CD4-positive, alpha-beta T cell treated with Interleukin-15 for 1 hour (primary cell): ENCODE results near the gene LRRC8E.
"Not testable (repeated sequence)": the region's sequence is repeated elsewhere in the genome, so short reads cannot be mapped to it uniquely, and the experiment has no call there.

Source experiments
- DNase-seq: peaks from one replicate; pipeline ENCODE4 v3.0.0-alpha.2; 2020

Gene LRRC8E

GRCh38 chr19:7921967-7922835 is 33.9 kb downstream of the LRRC8E start:
- no peak for DNase-seq

DNA sequence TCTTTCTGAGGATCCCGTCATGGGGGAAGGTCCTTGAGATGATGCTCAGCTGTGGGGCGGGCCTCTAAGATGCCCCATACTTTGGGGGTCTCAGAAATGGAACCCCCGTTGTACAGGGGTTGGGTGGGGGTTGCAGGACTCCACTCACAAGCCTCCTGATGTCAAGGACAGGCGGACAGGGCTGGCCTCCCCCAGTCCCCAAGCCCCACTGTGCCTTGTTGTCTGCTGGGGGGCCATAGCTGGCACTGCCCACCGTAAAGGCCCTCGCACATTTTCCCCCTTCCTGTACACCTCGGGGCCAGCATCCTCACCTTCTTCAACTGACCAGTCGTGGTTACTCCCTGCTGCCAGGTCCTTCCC is 34.5 kb downstream of the LRRC8E start:
- no peak for DNase-seq

DNA sequence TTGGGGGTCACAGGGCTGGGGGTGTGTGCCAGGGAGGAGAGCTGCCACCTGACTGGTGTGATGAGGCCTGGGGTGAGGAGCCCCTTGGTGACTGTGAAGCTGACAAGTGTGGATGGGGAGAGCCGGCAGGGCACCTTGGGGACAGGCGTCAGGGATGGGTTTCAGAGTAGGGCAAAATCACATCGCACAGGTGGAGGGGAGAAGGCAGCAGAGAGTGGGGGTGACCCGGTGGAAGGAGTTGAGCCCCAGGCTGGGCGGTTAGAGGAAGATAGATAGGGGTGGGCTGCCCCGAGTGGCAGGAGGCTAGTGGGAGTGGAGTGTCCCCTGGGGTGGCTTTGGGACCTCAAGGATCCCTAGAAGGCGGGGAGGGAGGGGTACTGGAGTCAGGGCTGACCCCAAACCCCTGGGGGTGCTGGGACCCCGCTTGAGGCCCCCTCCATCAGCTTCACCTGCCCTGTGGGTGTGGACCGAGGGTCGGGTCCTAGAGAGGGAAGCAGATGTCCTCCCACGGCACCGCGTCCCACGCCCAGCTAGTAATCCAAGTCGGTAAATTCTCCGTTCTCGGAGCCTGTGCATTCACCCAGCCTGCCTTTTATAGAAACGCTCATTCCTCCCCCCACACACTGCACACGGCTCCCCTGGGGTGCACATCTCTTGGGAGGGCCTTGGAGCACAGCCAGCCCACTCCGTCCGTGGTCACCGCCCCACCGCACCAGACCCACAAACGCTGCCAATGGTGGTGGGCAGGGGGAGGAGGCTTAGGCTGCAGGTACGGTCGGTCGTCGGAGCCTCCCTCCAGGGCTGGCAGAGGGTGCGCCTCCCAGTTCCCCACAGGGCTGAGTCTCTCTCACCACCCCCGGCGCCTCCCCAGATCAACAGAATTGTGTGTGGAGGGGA is 35.2 kb downstream of the LRRC8E start:
- DNase-seq, result no peak

DNA sequence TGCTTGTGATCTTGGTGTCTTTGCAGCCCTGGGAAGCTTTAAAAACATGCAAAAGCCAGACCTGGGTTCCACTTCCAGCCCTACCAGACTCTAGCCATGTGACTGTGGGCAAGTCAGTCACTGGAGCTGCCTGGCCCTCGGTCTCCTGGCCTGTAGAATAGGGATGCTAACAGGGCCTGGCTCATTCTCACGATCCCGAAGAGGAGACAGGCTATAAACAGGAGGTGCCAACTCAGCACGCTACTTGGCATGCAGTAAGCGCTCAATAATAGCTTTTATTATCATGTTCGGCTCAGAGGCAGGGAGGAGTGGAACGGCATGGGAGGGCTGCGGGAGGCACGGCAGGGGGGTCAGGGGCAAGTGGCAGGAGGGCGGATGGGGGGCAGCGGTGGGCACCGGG is 35.9 kb downstream of the LRRC8E start:
- no peak for DNase-seq

- no peak for DNase-seq
These were observed 36.4 kb downstream of the LRRC8E start for GRCh38 chr19:7924651-7925170.

GRCh38 chr19:7925171-7925851 is 37.0 kb downstream of the LRRC8E start:
- DNase-seq, result peak; percentile 78

GRCh38 chr19:7926021-7926726 is 37.9 kb downstream of the LRRC8E start, which contains the start of gene CTXN1:
Gene CTXN1 (minus strand): TSS chr19:7926135. CDS start chr19:7925538, 597 bp downstream.
- DNase-seq, result peak; percentile 74

DNA sequence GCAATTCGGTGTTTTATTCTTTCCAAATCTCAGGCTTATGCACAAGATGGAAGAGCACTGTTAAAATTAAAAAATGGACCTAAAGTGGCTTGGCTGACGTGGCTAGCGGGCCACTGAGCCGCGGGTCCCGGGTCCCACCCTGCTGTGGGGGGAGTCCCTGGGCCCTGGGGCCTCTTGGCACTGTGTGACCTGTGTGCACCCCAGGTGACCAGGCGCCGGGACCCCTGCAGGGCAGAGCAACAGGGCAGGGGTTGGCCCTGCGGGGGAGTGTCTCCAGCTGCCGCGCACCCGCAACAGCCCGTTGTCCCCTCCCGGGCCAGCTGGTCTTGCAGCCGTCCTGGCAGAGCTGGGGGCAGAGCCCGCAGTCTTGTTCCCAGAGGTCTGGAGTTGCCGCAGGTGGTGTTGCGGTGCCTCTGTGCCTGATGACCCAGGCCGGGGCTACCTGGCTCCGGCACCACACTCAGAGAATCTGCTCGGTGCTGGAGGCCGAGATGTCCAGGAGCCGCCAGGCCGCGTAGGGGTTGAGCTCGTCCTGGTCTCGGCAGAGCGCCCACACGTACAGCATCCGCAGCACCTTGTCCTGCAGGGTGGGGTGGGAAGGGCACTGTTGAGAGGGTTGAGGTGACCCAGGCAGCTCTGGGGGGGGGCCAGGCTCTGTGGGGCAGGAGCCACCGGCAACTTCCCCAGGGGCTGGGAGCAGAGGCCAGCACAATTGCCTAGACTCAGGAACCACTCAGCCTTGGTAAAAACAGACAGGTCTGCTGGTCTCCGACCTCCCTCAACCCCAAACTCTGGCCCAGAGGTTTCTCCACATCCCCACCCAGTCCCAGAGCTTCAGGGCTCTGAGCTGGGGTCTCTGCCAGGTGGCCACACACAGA is 38.7 kb downstream of the LRRC8E start:
- DNase-seq, result no peak

- no peak for DNase-seq
These were observed 39.5 kb downstream of the LRRC8E start for GRCh38 chr19:7927605-7928333.

GRCh38 chr19:7928334-7928706 is 40.0 kb downstream of the LRRC8E start:
- no peak for DNase-seq

GRCh38 chr19:7928741-7929701 is 40.7 kb downstream of the LRRC8E start:
- peak; percentile 78 for DNase-seq

DNA sequence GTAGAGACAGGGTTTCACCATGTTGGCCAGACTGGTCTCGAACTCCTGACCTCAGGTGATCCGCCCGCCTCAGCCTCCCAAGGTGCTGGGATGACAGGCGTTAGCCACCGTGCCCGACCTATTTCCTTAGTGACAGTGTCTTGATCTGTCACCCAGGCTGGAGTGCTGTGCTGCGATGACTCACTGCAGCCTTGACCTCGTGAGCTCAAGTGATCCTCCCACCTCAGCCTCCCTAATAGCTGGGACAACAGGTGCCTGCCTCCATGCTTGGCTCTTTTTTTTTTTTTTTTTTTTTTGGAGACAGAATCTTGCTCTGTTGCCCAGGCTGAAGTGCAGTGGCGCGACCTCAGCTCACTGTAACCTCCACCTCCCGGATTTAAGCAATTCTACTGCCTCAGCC is 41.7 kb downstream of the LRRC8E start:
- DNase-seq, result not testable (repeated sequence)

GRCh38 chr19:7930765-7931164 is 42.5 kb downstream of the LRRC8E start:
- no peak for DNase-seq

GRCh38 chr19:7931221-7932061 is 43.1 kb downstream of the LRRC8E start:
- no peak for DNase-seq

DNA sequence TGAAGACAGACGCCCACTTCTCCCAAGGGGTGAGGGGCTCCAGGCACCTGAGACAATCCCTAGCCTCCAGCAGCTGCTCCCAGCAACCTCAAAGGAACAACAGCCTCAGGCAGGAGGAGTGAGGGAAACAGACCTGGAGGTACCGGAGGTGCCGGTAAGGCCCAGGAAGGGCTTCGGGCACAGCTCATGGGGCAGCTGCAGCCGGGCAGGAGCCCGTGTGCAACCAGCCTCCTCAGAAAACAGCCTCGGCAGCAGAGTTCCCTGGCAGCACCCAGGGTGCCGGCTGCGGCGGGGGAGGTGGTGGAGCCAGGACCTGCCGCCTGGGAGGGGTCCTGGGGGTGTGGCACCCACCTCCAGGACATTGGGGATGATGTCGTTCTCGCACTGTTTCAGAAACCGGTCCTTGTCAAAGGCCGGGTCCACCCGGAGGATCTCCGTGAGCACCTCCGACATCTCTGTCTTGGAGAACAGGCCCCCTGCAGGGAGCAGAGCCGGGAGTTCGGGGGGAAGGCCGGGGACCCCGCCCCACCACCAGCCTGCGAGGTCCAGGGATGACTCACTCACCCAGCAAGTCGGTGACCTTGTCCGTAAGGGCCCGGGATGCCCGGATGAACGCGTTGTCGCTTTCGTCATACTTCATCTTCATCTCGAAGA is 44.1 kb downstream of the LRRC8E start:
- DNase-seq, result no peak

GRCh38 chr19:7932930-7933300 is 44.6 kb downstream of the LRRC8E start:
- no peak for DNase-seq

DNA sequence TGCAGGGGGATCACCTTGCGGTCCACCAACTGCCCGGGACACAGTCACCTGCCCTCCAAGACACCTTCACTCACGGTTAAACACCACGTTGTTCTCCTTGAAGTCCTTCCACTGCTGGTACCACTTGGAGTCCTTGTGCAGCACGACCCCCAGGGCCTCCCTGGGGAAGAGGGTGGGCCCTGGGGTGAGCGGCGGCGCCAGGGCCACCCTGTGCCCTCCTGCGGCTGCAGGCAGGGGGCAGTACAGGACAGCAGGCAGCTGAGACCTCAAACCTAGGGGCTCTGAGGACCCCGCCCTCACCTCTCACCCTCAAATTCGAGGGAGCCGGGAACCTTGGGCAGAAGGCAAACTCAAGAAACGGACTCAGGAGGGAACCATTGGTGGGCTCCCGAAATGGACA is 45.1 kb downstream of the LRRC8E start:
- DNase-seq, result no peak
